Measurements from ENCODE around the gene GPR87.

The GPR87 gene

GRCh38 chr3:151282921-151283320 lies 33.7 kb downstream of the GPR87 start:
- Histone ChIP-seq H3K36me3 (no peaks in the 10 kb centered on the region), H3K9me3 (ENCODE audit: severe bottlenecking) (no peaks in the 10 kb centered on the region), H3K27ac (no peak overlapping the region), H3K27me3 (ENCODE audit: insufficient read depth, low read depth, severe bottlenecking) (no peaks in the 10 kb centered on the region), H3K4me3 (ENCODE audit: low read depth, low read length) (no peak overlapping the region)
- DNase-seq: no peak
- TF ChIP-seq, protein P1, sequence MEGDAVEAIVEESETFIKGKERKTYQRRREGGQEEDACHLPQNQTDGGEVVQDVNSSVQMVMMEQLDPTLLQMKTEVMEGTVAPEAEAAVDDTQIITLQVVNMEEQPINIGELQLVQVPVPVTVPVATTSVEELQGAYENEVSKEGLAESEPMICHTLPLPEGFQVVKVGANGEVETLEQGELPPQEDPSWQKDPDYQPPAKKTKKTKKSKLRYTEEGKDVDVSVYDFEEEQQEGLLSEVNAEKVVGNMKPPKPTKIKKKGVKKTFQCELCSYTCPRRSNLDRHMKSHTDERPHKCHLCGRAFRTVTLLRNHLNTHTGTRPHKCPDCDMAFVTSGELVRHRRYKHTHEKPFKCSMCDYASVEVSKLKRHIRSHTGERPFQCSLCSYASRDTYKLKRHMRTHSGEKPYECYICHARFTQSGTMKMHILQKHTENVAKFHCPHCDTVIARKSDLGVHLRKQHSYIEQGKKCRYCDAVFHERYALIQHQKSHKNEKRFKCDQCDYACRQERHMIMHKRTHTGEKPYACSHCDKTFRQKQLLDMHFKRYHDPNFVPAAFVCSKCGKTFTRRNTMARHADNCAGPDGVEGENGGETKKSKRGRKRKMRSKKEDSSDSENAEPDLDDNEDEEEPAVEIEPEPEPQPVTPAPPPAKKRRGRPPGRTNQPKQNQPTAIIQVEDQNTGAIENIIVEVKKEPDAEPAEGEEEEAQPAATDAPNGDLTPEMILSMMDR (IDR thresholded peaks at IDR 0.05; ENCODE audit: low read depth, low read length): 0 out of 2 replicates have a peak, but pooled peaks have one; percentile 16

- Histone ChIP-seq H3K9me3 (ENCODE audit: severe bottlenecking) (no peaks in the 10 kb centered on the region), H3K27me3 (ENCODE audit: insufficient read depth, low read depth, severe bottlenecking) (no peaks in the 10 kb centered on the region), H3K27ac (no peak overlapping the region), H3K4me3 (ENCODE audit: low read depth, low read length) (no peak overlapping the region), H3K36me3 (no peaks in the 10 kb centered on the region)
- TF ChIP-seq, protein P1 (IDR thresholded peaks at IDR 0.05; ENCODE audit: low read depth, low read length): no peak
- no peak for DNase-seq
Observed at GRCh38 chr3:151281671-151282324, 34.8 kb downstream of the GPR87 start.

GRCh38 chr3:151278230-151278629 lies 38.4 kb downstream of the GPR87 start, which contains the start of gene P2RY14:
Gene P2RY14, minus strand, starts transcription at chr3:151278542. Its CDS starts 64,226 bp downstream, at chr3:151214316.
- TF ChIP-seq, protein P1 (IDR thresholded peaks at IDR 0.05; ENCODE audit: low read depth, low read length): no peak
- Histone ChIP-seq H3K36me3 (no peaks in the 10 kb centered on the region), H3K27ac (no peak within 1 kb of the TSS), H3K9me3 (ENCODE audit: severe bottlenecking) (no peaks in the 10 kb centered on the region), H3K27me3 (ENCODE audit: insufficient read depth, low read depth, severe bottlenecking) (no peaks in the 10 kb centered on the region), H3K4me3 (ENCODE audit: low read depth, low read length) (no peak within 1 kb of the TSS)
- DNase-seq: no peak

DNA sequence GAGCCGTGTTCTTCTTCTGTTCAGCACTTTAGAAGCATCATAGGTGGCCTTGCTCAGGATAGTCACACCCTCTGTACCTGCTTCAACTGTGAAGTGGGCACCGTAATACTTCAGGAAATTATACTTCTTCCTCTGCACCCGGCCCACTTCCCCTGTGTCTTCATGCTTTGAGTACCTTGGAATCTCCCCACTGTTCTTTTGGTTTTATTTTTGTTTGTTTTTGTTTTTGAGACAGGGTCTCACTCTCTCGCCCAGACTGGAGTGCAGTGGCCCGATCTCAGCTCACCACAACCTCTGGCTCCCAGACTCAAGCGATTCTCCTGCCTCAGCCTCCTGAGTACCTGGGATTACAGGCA lies 40.0 kb downstream of the GPR87 start:
- TF ChIP-seq, protein P1 (IDR thresholded peaks at IDR 0.05; ENCODE audit: low read depth, low read length): no peak
- H3K27ac ChIP-seq: no peak overlapping the region

GRCh38 chr3:151276038-151276686 lies 40.5 kb downstream of the GPR87 start:
- TF ChIP-seq, protein P1 (IDR thresholded peaks at IDR 0.05; ENCODE audit: low read depth, low read length): no peak
- Histone ChIP-seq H3K36me3 (no peaks in the 10 kb centered on the region), H3K27ac (no peak overlapping the region), H3K9me3 (ENCODE audit: severe bottlenecking) (no peaks in the 10 kb centered on the region), H3K4me3 (ENCODE audit: low read depth, low read length) (no peak overlapping the region), H3K27me3 (ENCODE audit: insufficient read depth, low read depth, severe bottlenecking) (no peaks in the 10 kb centered on the region)
- no peak for DNase-seq

More for the DNA sequence above, 40.0 kb downstream of the GPR87 start:
- H3K36me3 ChIP-seq: no peaks in the 10 kb centered on the region
- H3K27me3 ChIP-seq (ENCODE audit: insufficient read depth, low read depth, severe bottlenecking): no peaks in the 10 kb centered on the region
- DNase-seq: no peak
- no peak overlapping the region for H3K4me3 ChIP-seq (ENCODE audit: low read depth, low read length)
- H3K9me3 ChIP-seq (ENCODE audit: severe bottlenecking): no peaks in the 10 kb centered on the region

Data from WERI-Rb-1 (cell line).